NAMALWA (cell line): ENCODE results near the gene KRTAP10-1.

Experiments
- DNase-seq: peaks from one replicate; pipeline ENCODE4 v3.0.0-alpha.2; 2015; ENCODE audit warnings: low spot score

The KRTAP10-1 gene

DNA sequence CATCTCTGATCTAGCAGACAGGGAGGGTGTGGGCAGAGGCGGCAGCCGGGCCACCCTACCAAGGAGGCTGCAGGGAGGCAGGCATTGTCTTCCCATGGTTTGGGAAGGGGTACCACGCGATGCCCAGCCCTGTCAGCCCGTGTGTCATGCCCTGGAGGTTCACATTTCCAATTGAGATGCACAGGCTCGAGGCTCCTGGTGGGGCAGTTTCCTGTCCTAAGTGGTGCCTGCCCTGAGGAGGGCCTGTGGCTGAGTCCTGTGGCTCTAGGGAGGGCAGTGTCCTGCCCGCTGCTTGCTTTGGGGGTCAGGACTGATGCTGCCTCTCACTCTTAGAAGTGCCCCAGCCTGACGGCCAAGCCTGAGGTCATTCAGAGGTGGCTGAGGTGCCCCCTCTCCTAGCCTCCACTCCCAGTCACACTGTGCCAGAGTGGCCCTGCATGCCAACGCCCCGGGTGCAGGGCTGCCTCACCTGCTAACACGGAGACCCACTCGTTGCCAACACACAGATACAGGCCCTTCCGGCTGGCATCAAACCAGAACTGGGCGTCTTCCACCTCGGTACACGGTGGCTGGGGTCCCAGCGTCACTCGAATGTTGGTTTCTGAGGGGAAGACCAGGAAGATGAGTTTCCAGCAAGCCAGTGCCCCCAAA is 11.9 kb downstream of the KRTAP10-1 start:
- DNase-seq, result no peak

DNA sequence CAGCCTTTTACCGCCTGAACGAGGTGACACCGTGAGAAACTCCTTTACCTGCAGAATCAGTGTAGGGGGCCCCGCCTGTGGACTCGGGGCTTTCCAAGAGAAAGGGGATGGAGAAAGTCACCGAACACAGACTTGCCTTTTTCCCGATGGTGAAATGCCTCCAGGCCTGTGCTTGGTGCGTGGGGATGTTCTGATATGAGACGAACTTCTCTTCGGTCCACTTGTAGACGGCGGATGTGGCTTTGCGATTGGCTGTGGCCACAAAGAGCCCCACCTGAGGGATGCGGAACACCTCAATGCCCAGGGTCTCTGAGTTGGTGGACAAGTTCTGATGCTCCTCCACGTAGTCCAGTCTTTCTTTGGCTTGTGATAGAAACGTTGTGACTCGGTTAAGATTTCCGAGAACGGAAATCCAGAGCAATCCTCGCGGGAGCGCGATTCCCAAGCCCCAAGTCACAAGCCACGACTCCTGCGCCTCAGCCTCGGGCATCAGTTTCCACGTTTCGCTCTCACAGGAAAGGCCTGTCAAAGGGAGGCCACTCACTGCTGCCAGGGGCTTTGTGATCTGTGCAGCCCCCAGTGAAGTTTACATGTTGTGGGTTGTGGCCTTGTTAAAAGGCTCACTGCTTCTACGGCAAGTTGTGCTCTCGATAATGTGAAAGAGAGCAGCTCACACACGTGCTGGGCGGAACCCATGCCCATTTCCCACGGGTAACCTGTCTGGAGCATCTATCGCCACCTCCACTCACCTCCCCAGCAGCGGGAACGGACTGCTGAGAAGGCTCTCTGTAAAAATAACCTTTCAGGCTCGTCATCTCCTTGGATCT is 12.6 kb downstream of the KRTAP10-1 start:
- DNase-seq, result no peak

DNA sequence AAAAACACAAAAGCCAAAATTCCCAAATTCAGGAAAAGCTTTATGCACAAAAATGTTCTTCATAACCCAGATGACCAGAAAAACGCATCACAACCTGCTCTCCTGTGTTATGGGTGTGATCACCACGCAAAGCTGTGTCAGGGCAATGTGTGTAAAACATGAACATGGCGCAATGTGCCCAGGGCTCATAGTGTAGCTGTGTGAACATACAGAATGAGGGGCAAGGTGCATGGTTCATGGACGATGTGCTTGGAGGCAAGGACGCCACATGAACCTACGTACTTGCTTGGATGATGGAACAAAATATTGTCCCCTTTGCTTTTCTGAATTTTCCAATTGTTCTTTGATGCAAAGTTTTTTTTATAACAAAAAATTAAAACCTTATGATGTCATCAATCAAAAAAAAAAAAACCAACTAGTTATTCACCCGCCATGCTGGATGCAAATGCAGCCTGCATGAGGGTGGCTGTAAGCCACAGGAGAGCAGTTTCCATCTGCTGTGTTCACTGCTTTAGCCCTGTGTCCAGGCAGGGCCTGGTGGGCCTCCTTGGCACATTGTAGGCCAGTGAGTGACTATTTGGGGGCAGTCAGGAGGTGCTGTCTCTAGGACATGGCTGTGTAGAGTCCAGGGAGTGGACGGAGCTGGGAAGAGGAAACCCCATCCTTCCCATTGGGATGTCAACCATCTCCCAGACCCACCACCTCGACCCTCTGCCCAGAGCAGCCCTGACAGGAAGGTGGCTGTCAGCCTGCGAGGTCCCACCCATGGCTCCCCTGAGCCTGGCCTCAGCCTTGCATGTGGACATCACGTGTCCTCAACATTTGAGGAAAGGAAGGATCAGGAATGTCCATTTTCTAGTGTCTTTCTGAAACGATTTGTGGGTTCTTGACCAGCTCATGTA is 13.6 kb downstream of the KRTAP10-1 start:
- DNase-seq, result no peak

DNA sequence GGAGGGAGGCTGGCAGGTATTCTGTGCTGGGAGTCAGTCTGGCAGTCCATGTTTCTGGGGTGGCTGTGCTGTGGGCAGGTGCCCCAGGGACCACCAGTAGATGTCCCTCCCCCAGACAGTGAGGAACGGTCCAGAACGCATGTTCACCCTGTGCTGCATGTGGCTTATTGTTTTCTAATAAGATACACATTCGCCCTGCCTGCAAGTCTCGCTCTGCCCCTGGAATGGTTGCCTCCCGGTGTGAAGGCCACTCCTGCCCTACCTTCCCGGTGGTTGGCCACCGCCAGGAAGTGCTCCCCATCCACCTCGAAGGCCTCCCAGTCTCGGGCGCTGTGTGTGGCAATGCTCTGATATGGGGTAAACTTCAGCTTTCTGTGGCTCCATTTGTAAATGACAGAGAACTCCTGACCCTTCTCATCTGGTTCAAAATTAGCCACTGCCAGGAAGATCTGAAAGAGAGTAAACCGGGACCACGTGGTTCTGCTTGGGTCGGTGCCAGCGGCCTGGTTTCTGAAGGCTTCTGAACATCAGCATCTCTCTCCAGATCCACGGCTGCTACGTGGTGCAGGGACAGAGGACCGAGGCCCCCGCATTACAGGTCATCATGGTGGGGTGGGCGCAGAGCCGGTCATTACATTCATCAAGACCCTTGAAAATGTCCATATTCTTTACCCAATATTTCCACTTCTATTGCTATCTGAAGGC is 14.5 kb downstream of the KRTAP10-1 start:
- no peak for DNase-seq

DNA sequence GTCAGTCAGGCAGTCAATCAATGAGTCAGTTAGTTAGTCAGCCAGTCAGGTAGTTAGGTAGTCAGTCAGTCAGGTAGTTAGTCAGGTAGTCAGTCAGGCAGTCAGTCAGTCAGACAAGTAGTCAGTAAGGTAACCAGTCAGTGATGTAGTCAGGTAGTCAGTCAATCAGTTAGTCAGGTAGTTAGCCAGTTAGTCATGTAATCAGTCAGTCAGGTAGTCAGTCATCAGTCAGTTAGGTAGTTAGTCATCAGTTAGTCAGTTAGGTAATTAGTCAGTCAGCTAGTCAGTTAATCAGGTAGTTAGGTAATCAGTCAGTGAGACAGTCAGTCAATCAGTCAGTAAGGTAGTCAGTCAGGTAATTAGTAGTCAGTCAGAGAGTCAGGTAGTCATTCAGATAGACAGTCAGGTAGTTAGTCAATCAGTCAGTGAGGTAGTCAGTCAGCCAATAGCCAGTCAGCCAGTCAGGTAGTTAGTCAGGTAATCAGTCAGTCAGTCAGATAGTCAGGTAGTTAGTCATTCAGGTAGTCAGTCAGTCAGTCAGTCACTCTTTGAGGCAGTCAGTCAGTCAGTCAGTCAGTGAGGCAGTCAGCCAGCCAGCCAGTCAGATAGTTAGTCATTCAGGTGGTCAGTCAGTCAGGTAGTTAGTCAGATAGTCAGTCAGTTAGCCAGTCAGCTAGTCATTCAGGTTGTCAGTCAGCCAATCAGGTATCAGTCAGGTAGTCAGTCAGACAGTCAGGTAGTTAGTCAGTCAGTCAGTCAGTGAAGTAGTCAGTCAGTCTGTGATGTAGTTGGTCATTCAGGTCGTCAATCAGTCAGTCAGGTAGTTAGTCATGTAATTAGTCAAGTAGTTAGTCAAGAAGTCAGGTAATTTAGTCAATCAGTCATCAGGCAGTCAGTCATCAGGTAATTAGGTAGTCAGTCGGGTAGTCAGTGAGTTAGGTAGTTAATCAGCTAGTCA is 15.3 kb downstream of the KRTAP10-1 start:
- no peak for DNase-seq

DNA sequence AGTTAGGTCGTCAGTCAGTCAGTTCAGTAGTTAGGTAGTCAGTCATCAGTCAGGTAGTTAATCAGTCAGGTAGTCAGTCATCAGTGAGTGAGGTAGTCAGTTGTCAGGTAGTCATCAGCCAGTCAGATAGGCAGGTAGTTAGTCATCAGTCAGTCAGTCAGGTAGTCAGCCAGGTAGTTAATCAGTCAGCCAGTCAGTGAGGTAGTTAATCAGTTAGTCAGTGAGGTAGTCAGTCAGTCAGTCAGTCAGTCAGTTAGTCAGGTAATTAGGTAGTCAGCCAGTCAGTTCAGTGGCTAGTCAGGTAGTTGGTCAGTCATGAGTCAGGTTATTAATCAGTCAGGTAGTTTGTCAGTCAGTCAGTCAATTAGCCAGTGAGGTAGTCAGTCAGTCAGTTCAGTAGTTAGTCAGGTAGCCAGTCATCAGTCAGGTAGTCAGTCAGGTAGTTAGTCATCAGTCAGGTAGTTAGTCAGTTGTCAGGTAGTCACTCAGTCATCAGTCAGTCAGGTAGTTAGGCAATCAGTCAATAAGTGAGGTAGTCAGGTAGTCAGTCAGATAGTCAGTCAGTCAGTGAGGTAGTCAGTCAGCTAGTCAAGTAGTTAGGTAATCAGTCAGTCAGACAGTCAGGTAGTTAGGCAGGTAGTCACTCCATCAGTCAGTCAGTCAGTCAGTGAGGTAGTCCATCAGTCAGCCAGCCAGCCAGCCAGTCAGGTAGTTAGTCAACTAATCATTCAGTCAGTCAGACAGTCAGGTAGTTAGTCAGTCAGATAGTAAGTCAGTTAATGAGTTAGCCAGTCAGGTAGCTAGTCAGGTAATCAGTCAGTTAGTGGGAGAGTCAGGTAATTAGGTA is 16.2 kb downstream of the KRTAP10-1 start:
- DNase-seq, result no peak

DNA sequence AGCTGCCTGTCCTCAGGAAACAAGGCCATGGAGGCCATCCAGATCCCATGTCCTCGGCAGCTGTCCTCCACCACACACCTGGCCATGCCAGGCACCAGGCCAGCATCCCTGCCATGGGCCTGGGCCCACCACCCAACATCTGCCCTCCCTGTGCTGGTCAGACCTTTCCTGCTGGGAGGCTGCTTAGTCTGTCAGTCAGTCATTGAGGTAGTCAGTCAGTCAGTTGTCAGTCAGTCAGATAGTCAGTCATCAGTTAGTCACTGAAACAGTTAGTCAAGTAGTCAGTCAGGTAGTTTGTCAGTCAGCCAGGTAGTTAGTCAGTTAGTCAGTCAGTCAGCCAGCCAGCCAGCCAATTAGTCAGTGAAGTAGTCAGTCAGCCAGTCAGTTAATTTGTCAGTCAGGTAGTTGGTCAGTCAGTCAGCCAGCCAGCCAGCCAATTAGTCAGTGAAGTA is 17.2 kb downstream of the KRTAP10-1 start:
- DNase-seq, result no peak

DNA sequence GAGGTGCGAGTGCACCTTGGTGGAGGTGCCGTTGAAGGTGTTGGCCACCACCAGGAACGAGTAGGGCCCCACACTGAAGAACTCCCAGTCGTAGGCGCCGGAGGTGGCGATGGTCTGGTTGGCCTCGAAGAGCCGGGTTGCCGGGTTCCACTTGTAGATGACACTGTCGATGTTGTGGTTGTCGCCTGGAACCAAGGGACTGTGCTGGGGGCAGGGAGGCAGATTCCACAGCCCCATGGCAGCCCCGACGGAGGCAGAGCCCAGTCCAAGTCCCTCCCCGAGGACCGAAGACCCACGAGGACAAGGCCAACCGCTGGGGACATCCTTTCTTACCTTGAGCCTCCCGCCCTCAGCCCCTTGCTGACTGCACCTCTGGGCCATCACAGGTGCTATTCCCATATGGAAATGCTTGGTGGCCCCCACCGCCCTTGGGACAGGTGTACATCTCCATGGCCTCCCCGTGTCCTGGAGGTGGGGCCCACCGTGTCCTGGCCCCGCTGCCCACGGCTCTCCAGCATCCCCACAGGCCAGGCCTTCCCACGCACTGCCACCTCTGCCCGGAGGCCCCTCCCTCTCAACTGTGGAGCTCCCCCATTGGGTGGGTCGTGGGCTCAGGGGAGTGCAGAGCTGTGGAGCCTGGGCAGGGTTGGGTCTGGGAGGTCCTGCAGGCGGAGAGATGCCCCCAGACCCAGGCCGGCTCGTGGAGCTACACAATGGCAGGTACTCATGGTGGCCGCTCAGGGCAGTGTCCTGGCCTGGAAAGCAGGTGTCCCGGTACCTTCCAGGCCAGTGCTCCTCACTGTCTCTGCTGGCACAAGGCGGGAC is 17.9 kb downstream of the KRTAP10-1 start:
- no peak for DNase-seq

DNA sequence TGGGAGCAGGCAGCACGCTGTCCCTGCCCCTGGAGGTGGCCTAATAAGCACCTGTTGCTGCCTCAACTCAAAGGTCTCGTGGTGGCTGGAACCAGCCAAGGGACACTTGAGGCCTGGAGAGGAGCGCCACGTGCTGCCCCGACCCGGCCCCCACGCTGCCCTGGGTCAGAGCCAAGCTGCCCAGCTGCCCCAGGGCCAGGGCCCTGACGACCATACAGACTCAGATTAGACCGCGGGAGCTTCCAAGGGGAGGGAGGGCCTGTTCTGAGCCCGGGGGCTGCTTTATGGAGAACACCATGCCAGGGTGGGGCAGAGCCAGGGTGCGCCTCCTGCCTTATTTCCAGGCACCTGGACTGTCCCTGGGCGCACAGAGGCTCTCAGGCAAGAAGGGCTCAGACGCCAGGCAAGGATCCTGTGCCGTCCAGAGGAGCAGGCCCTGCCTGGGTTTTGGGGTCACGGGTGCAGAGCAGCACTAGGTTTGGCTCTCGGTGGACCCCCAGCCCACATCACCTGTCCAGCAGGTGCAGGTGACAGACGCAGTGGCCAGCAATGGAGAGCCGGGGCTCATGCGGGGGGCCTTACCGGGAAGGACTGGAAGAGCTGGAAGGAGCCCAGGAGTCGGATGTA is 18.6 kb downstream of the KRTAP10-1 start:
- no peak for DNase-seq

DNA sequence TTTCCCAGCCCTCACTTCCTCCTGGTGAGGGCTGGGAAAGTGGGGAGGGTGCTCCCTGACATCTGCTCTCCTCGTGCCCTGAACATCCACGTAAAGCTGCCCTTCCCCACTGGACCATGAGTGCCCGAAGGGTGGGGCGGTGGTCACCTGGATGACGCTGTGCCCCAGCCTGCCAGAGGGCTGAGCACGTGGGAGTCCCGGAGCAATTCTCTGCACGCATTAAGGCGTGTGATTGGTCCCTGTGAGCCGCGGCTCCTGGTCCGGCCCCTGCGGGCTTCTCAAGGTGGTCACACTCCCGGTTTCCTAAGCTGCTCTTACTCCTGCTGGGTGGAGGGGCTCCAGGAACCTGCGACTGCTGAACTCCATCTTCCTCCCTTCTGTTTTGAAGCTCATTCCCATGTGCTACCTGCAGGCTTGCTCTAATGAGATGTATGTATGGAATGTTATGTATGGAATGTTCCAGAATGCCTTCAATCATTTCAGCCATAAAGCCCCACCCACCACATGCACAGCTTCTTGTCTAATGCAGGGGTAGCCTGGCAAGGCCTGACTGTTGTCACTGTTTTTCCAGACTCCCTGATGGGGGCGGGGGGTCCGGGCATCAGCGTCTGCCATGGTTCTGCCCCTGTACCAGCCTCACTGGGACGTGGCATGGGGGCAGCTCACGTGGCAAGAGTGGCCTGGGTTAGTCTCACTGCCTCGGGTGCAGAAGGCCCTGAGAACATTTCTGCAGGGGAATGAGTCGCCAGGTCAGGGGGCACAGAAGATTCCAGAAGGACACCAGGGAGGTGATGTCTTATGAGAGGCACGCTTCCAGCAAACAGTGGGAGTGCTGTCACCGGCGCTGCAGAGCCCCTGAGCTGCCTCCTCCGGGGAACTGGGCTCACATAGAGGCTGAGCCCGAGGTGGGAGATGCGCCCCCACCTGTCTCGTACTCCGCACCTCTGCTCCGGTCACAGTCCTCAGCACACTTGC is 19.4 kb downstream of the KRTAP10-1 start:
- DNase-seq, result no peak

DNA sequence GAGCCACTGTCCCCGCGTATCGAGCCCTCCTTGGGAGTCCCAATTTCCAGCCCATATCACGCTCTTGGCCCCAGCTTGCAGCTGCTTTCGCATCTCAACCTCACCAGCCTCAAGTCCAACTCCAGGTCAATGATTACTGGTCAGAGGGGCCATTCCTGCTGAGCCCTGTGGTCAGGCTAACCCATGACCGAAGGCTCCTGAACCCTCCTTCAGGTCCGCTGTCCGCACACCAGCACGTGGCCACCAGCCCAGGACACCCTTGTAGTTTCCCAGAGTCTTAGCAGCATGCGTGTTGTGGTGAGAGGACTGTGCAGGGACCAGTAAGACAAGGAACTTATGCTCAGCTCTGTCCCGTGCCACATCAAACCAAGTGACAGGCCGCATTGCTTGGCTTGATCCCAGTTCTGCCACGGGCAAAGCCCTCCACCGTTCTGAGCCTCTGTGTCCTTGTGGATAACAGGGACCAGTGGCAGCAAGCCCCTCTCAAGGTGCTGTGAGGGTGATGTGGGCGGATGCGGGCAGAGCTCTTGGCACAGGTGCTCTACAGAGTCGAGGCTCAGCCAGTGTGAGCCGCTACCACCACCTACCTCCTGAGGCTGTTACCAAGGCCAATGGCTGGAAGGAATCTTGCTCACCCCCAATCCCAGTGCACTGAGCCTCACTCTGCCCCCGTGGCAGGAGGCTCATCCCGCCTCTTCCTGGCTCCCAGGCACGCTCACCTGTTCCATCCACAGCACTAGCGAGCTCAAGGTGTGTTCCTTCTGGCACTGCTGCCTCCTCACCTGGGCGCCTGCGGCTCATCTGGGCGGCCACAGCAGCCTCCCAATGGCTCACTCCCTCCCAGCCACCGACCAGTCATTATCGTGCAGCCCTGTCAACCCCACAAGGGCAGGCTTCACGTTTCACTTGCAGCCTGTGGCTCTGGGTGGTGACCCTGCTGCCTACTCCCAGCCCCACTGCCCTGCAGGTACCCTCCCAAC is 20.4 kb downstream of the KRTAP10-1 start:
- DNase-seq, result no peak

DNA sequence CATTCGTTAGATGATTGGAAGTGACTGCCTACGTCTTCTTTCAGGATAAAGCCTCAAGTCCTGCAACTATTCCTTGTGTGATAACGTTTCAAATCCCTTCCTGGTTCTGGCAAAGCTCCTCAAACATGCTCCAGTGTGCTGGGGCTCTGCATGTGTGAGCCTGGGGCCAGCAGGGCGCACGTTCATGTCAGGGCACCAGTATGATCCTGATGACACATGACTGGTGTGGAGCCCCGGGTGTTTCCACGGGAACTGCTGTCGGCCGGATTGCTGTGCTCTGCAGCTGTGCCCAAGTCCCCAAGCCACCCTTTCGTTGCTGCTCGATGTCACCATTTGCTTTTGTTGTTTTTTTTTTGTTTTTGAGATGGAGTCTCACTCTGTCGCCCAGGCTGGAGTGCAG is 21.3 kb downstream of the KRTAP10-1 start:
- no peak for DNase-seq

DNA sequence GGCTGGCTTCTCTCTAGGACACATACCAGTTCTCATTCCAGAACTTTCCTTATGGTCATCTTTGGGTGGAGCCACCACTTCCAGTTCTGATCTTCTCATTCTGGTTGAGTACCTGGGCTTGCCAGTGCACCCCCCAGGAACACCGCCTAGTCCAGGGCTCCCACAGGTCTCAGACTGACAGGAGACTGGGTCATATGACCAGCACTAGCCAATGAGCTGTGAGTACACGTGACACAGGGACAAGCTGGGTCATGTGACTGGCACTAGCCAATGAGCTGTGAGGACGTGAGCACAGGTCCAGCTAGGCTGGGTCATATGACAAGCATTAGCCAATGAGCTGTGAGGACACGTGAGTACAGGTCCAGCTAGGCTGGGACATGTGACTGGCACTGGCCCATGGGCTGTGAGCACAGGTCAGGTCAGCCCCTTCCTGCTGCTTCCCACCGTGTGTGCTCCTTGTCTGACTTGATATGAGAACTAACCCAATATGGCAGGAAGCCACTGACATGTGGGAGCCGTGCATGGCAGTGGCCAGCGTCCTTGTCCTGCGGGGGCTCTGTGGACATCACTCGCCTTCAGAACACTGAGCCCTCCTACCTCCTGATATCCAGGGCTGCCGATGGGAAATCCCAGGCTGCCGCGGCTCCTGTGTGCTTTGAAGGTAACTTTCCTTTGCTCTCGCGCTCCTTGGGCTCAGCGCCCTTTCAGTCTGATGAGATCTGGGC is 22.7 kb downstream of the KRTAP10-1 start:
- DNase-seq, result peak; percentile 90

DNA sequence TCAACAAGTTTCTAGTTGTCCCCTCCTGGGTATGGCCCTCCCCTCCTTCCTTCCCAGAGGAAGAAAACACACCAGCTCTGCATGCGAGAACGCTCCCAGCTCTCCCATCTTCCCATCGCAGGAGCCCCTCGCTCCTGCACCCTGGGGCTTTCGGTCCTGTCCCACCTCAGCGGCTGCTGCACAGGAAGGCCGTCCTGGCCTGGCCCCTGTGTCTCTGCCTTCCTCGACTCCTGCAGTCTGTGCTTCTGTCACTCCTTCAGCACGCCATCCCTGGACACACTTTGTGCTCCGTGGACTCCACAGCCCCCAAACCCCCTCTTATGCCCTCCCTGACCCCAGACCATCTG is 23.2 kb downstream of the KRTAP10-1 start:
- no peak for DNase-seq

DNA sequence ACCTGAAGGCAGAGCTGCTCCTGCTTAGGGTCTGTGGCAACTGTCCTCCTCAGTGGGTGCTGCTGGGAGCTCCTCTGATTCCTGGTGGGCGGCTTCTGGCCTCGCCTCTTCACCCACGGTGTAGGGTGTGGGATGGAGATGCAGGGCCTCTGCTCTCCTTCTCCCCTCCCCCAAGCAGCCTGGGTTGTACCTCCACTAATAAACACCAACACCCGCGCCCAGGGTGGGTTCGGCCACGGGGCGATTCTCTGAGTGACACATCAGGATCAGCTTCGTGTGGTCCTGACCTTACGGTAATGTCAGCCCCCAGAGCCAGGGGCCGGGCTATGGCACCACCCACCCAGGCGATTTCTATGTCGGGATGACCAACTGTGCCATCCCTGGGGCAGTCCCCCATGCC is 23.7 kb downstream of the KRTAP10-1 start:
- DNase-seq, result no peak
